GM12878 (cell line): Measurements from ENCODE around the gene RFX1. TPM values are rescaled to one million over a fixed set of nuclear protein-coding genes. Genes with fewer than 3 reads are reported as not detected.

Source experiments
- ATF7 ChIP-seq: fragments of 450-650 bp; IDR thresholded peaks from 2 replicates; pipeline ENCODE4 v1.6.1; 2016; ENCODE audit warnings: low read depth, mild to moderate bottlenecking
- FOXM1 ChIP-seq: IDR thresholded peaks from 2 replicates; pipeline ENCODE4 v1.6.1; 2012; ENCODE audit warnings: low read depth, mild to moderate bottlenecking, inconsistent platforms, low read length, moderate library complexity
- HDGF ChIP-seq: fragments of 450-650 bp; IDR thresholded peaks from 2 replicates; pipeline ENCODE4 v1.6.1; 2016; ENCODE audit warnings: antibody characterized with exemption
- IRF5 ChIP-seq: fragments of 450-650 bp; IDR thresholded peaks from 2 replicates; pipeline ENCODE4 v1.6.1; 2017; ENCODE audit warnings: borderline replicate concordance
- NFIC ChIP-seq: IDR thresholded peaks from 2 replicates; pipeline ENCODE4 v1.6.1; 2012; ENCODE audit warnings: low read depth, mild to moderate bottlenecking, inconsistent platforms, low read length, moderate library complexity
- NR2C2 ChIP-seq: IDR thresholded peaks from 2 replicates; pipeline ENCODE4 v1.6.1; 2011; ENCODE audit warnings: borderline replicate concordance, low read depth; ENCODE audit not compliant: control insufficient read depth, insufficient read length
- RCOR1 ChIP-seq: conservative IDR thresholded peaks from 2 replicates; pipeline ENCODE4 v1.6.1; 2012; ENCODE audit warnings: low read depth, low read length, improper control_type of control experiment
- RELB ChIP-seq: fragments of 450-650 bp; IDR thresholded peaks from 2 replicates; pipeline ENCODE4 v1.6.1; 2017; ENCODE audit warnings: low read depth, mild to moderate bottlenecking, moderate library complexity
- YY1 ChIP-seq: IDR thresholded peaks from 2 replicates; pipeline ENCODE4 v1.6.1; 2011; ENCODE audit warnings: low read depth, mild to moderate bottlenecking, low read length
- ZBTB4 ChIP-seq: fragments of 450-650 bp; formaldehyde crosslinking; IDR thresholded peaks from 2 replicates; pipeline ENCODE4 v1.4.0; 2022; ENCODE audit warnings: mild to moderate bottlenecking, moderate library complexity
- polyA plus RNA-seq, 11 experiments: library from polyadenylated mRNA; depleted of rRNA in 4 of 11; unstranded in 6 of 11; stranded (reverse) in 5 of 11; fragments of >200 nt; fragmentation: Nextera tagmentation in 4 of 11; fragmentation: Illumina TruSeq in 1 of 11; extraction: Ambion mirVana in 4 of 11; extraction: Trizol in 1 of 11; gene quantifications; 1 replicate in 1 of 11; 2 replicates in 10 of 11; pipeline versions ENCODE4 v1.2.1 to v1.2.3, GENCODE V29; 2011 to 2016; ENCODE audit warnings: inconsistent platforms in 2 of 11, missing spikeins in 2 of 11, low read depth in 1 of 11
- total RNA-seq, 4 experiments: library from RNA; depleted of rRNA in 3 of 4; stranded (reverse); fragments of >200 nt in 3 of 4; fragmentation: Illumina TruSeq in 1 of 4; extraction: Trizol in 1 of 4; gene quantifications; 2 replicates each; pipeline versions ENCODE4 v1.2.1 to v1.2.3, GENCODE V29; 2013 to 2021

The RFX1 gene
- total and polyA plus RNA-seq, 10 of the 15 experiments (the other 5 are each of a cell fraction or from before 2014, with no cell fraction given) = 0.05 to 11.0 (median 1.5) TPM

- TF ChIP-seq ZBTB4 (CRISPR knock-in tag) (no peak), FOXM1 (no peak), YY1 (no peak), ATF7 (no peak), HDGF (no peak), RELB (no peak), NR2C2 (peak; percentile 50), NFIC (peak; percentile 41; the same call in 1 of the 2 replicates), RCOR1 (no peak), IRF5 (no peak)
Observed at GRCh38 chr19:13934785-13935109, 71.4 kb downstream of the RFX1 start (continued).
